ENCODE measurements around the gene UBE2H.
A peak's percentile ranks its signal among the peaks of the same experiment; 100 is the strongest.

The UBE2H gene

GRCh38 chr7:129780974-129781927, 171.5 kb downstream of the UBE2H start:
- TF ChIP-seq CTCF (IDR thresholded peaks at IDR 0.05; ENCODE audit: insufficient read depth, low read depth, low read length, missing control alignments): no peak
- DNase-seq (ENCODE audit: low read depth): no peak
- H3K4me3 ChIP-seq (ENCODE audit: low read depth, low read length): peak overlapping the region; percentile 62
